Stimulated activated CD8-positive, alpha-beta memory T cell treated with anti-CD3 and anti-CD28 coated beads, Interleukin-4, amount 100 ng/mL, for 4 hours (primary cell): ENCODE results near the gene HTR2B.
"Not testable (repeated sequence)": the region's sequence is repeated elsewhere in the genome, so short reads cannot be mapped to it uniquely, and the experiment has no call there.

Experiments used
- DNase-seq, 2 donors: peaks; one replicate each; pipeline ENCODE4 v3.0.0-alpha.2; 2020; ENCODE audit warnings: low read depth in 2 of 2, low spot score in 1 of 2

Gene HTR2B

GRCh38 chr2:231094736-231095346 is 30.0 kb downstream of the HTR2B start:
- no peak for DNase-seq

- no peak for DNase-seq
Measured at GRCh38 chr2:231093933-231094332, 30.9 kb downstream of the HTR2B start.

GRCh38 chr2:231088754-231089153 is 36.1 kb downstream of the HTR2B start:
- no peak for DNase-seq

- no peak for DNase-seq
Measured at GRCh38 chr2:231084565-231084964, 40.3 kb downstream of the HTR2B start.

GRCh38 chr2:231069379-231070054 is 55.3 kb downstream of the HTR2B start:
- DNase-seq = no peak

- DNase-seq = no peak
Measured at GRCh38 chr2:231068525-231069222, 56.2 kb downstream of the HTR2B start.

- not testable (repeated sequence) for DNase-seq
Measured at GRCh38 chr2:231067531-231067930, 57.3 kb downstream of the HTR2B start.

GRCh38 chr2:231065966-231066365 is 58.9 kb downstream of the HTR2B start:
- DNase-seq = no peak

- no peak for DNase-seq
Measured at GRCh38 chr2:231063347-231063746, 61.5 kb downstream of the HTR2B start.

- DNase-seq = no peak
Measured at GRCh38 chr2:231062776-231063175, 62.1 kb downstream of the HTR2B start.

- DNase-seq = no peak
Measured at GRCh38 chr2:231059756-231060155, 65.1 kb downstream of the HTR2B start.

- DNase-seq = no peak
Measured at GRCh38 chr2:231058761-231059550, 65.9 kb downstream of the HTR2B start.
